MCF 10A (cell line): ENCODE measurements around the gene EHD4. TPM values are rescaled to one million over a fixed set of nuclear protein-coding genes. Genes with fewer than 3 reads are reported as not detected.

ENCODE experiments used
- BruUV-seq: library from RNA; stranded (reverse); fragments of 400-500 nt; replicated peaks from 2 replicates; lab custom pipeline; 2021; lab: Mats Ljungman, UMichigan
- CTCF ChIA-PET: fragments of 300-600 bp; sonication (Branson Sonifier 250); formaldehyde crosslinking; extraction: SDS; loops from one replicate; lab custom pipeline; 2021; ENCODE audit warnings: antibody characterized with exemption, inconsistent platforms; lab: Yijun Ruan, JAX
- POLR2A ChIA-PET: fragments of 300-600, 350-650 bp; sonication (Branson Sonifier 250); formaldehyde crosslinking; extraction: SDS; loops from one replicate; lab custom pipeline; 2020; ENCODE audit warnings: antibody characterized with exemption, inconsistent platforms; lab: Yijun Ruan, JAX
- DNase-seq: peaks from one replicate; pipeline ENCODE4 v3.0.0-alpha.2; 2018; ENCODE audit not compliant: unreplicated experiment
- H3K27ac Mint-ChIP-seq: one replicate; pipeline ENCODE4 v1.8.0; 2022; ENCODE audit warnings: mild to moderate bottlenecking, low read depth, mixed read lengths; ENCODE audit not compliant: unreplicated experiment
- H3K27me3 Mint-ChIP-seq: one replicate; pipeline ENCODE4 v1.8.0; 2022; ENCODE audit warnings: mixed read lengths; ENCODE audit not compliant: insufficient read depth, unreplicated experiment
- H3K36me3 Mint-ChIP-seq: one replicate; pipeline ENCODE4 v1.8.0; 2022; ENCODE audit warnings: mild to moderate bottlenecking, moderate library complexity, mixed read lengths; ENCODE audit not compliant: insufficient read depth, unreplicated experiment
- H3K4me1 Mint-ChIP-seq: one replicate; pipeline ENCODE4 v1.8.0; 2022; ENCODE audit warnings: mixed read lengths; ENCODE audit not compliant: insufficient read depth, unreplicated experiment
- H3K4me3 Mint-ChIP-seq: one replicate; pipeline ENCODE4 v1.8.0; 2022; ENCODE audit warnings: mild to moderate bottlenecking, moderate library complexity, mixed read lengths; ENCODE audit not compliant: unreplicated experiment
- H3K9me3 Mint-ChIP-seq: one replicate; pipeline ENCODE4 v1.8.0; 2022; ENCODE audit warnings: mixed read lengths; ENCODE audit not compliant: unreplicated experiment
- CTCF ChIP-seq: fragments of 200-600 bp; IDR thresholded peaks from one replicate; pipeline ENCODE4 v1.8.0; 2022; ENCODE audit warnings: antibody characterized with exemption, mild to moderate bottlenecking; ENCODE audit not compliant: unreplicated experiment
- intact Hi-C: fragments of 100-400 bp; cut with micrococcal nuclease; formaldehyde crosslinking; loops from 2 replicates; pipeline ENCODE4 v1.14.1; 2022
- total RNA-seq: library from RNA; stranded (reverse); gene quantifications from 2 replicates; pipeline ENCODE4 v1.2.3, GENCODE V29; 2022

Gene EHD4
- total RNA-seq, 1 experiment from 2014 or later = 27.1 TPM

DNA sequence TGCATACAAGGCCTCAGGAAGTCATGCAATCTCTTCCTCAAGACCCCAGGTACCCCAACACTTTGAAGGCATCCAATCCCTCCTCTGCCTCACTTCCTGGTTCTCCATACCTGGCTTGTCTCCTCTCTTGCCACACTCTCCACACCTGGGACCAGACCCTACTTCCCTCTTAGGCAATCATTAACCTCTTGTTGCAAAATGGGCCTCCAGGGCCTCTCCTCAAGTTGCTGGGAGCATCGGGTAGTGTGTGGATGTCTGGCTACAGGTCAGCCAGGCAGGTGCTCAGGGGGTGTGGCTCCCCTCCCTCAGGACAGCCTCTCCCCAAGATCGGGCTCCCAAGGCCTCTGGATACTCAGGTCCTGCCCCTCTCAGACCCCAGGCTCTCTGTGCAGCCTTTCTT, 39.9 kb upstream of the EHD4 start:
- CTCF ChIA-PET = interaction anchor here (0.7 to 1.0 kb wide), 3 partner anchors 24 to 125 kb away, joined by 3 to 5 read pairs (median 3); no protein-coding TSS in a partner anchor
- no TSS peak for BruUV-seq
- TF ChIP-seq CTCF = no peak
- peaks cover 7% of the 10 kb centered on the region for H3K27me3 Mint-ChIP-seq
- H3K9me3 Mint-ChIP-seq = no peaks in the 10 kb centered on the region
- peak; percentile 78 for DNase-seq
- peaks cover 11% of the 10 kb centered on the region for H3K4me1 Mint-ChIP-seq
- POLR2A ChIA-PET = interaction anchor here (0.9 kb wide), 1 partner anchor 40 kb away, joined by 3 read pairs; the partner anchor contains the start of gene EHD4
- H3K36me3 Mint-ChIP-seq = peaks cover 6% of the 10 kb centered on the region
- H3K4me3 Mint-ChIP-seq = no peak overlapping the region
- intact Hi-C loops = no loop called here
- no peak overlapping the region for H3K27ac Mint-ChIP-seq

DNA sequence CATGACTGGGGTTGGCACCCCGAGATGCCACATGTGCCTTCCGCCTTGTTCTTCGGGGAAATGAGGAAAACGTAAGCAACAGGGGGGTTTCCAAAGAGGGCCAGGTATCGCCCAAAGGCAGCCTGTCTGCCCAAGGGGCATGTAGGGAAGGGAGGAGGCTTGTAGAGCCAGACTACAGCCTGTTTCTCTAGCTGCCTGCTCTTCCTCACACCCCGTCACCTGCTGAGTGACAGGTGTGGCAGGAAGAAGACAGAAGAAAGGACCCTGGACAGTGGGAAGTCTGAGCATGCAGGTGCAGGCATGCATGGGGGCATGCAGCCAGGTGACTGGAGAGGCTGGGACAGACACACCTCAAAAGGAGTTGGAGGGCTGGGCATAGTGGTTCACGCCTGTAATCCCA, 38.7 kb upstream of the EHD4 start:
- peaks cover 7% of the 10 kb centered on the region for H3K27me3 Mint-ChIP-seq
- peaks cover 11% of the 10 kb centered on the region for H3K4me1 Mint-ChIP-seq
- POLR2A ChIA-PET = interaction anchor here (0.7 to 0.9 kb wide), 2 partner anchors 10 to 39 kb away, joined by 3 to 5 read pairs; partner anchors contain the start of genes EHD4 and PLA2G4E
- no peaks in the 10 kb centered on the region for H3K9me3 Mint-ChIP-seq
- peak overlapping the region; percentile 8 for H3K4me3 Mint-ChIP-seq
- CTCF ChIA-PET = interaction anchor here (1.0 kb wide), 1 partner anchor 73 kb away, joined by 5 read pairs; no protein-coding TSS in a partner anchor
- TF ChIP-seq CTCF = no peak
- BruUV-seq = no TSS peak
- H3K27ac Mint-ChIP-seq = peak overlapping the region; percentile 46
- peaks cover 6% of the 10 kb centered on the region for H3K36me3 Mint-ChIP-seq
- DNase-seq = peak; percentile 57
- intact Hi-C loops = no loop called here

DNA sequence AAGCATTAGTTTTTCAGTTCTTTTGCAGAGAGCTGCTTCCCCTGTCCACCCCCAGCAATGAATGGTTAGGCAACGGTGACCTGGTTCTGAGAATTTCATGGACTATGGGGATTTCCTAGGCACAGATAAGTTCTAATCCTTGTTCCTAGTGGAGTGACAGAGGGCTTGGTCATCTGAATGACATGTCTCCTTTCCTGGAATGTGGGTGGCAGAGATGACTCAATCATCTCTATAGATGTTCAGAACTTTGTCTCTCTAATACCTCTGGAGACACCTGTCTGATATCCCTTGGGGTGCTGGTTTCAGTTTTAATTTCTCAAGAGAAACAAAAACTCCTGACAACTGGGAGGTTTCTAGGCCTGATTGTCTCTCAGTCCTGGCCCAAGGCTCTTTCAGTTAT, 38.1 kb upstream of the EHD4 start:
- peak overlapping the region; percentile 46 for H3K27ac Mint-ChIP-seq
- intact Hi-C loops = no loop called here
- H3K9me3 Mint-ChIP-seq = no peaks in the 10 kb centered on the region
- TF ChIP-seq CTCF = no peak
- CTCF ChIA-PET = no interaction called here
- peaks cover 11% of the 10 kb centered on the region for H3K4me1 Mint-ChIP-seq
- DNase-seq = peak; percentile 58
- peaks cover 7% of the 10 kb centered on the region for H3K27me3 Mint-ChIP-seq
- no peak overlapping the region for H3K4me3 Mint-ChIP-seq
- H3K36me3 Mint-ChIP-seq = peaks cover 6% of the 10 kb centered on the region
- POLR2A ChIA-PET = interaction anchor here (0.7 to 0.9 kb wide), 2 partner anchors 47 to 87 kb away, joined by 3 to 4 read pairs; no protein-coding TSS in a partner anchor
- no TSS peak for BruUV-seq

DNA sequence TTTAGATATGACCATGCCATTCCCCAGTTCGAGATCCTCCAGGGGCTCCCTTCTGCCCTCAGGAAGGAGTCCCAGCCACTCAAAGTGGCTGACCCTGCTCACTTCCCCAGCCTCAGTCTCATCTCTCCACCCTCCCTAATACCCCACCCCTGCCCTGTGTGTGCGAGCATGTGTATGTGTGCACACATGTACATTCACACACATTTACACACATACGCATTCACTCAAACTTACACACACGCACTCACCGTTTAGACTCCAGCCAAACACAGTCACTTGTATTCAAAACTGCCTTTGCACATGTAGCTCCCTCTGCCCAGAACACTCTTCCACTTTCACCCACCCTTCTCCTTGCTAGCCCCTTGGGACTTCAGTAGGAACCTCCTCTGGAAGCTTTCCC, 37.1 kb upstream of the EHD4 start:
- H3K27me3 Mint-ChIP-seq = peaks cover 7% of the 10 kb centered on the region
- CTCF ChIA-PET = no interaction called here
- no peak overlapping the region for H3K4me3 Mint-ChIP-seq
- intact Hi-C loops = no loop called here
- POLR2A ChIA-PET = interaction anchor here (0.7 to 0.9 kb wide), 2 partner anchors 48 to 88 kb away, joined by 3 to 4 read pairs; no protein-coding TSS in a partner anchor
- H3K9me3 Mint-ChIP-seq = no peaks in the 10 kb centered on the region
- BruUV-seq = no TSS peak
- H3K36me3 Mint-ChIP-seq = peaks cover 6% of the 10 kb centered on the region
- peaks cover 11% of the 10 kb centered on the region for H3K4me1 Mint-ChIP-seq
- no peak for DNase-seq
- no peak overlapping the region for H3K27ac Mint-ChIP-seq
- no peak for TF ChIP-seq CTCF
